ENCODE measurements around the gene PANK4.

DNA sequence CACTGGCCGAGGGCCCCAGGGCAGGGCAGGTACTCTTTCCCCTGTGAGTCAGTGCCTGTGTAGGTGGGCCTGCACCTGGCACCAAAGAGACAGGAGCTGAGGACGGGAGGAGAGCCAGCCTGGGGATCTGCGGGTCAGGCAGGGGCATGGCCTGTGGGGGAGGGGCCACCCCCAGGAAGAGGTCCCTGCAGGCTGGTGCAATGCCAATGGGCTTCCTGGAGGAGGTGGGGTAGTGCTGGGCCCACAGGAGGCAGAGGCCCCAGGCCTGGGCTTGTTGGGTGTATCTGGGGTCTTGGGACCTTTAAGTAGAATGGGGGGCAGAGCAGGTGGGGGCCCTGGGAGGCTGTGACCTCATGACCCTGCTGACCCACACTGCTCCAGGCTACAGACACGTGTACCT is 27.1 kb downstream of the PANK4 start:
- TF ChIP-seq, protein P1, sequence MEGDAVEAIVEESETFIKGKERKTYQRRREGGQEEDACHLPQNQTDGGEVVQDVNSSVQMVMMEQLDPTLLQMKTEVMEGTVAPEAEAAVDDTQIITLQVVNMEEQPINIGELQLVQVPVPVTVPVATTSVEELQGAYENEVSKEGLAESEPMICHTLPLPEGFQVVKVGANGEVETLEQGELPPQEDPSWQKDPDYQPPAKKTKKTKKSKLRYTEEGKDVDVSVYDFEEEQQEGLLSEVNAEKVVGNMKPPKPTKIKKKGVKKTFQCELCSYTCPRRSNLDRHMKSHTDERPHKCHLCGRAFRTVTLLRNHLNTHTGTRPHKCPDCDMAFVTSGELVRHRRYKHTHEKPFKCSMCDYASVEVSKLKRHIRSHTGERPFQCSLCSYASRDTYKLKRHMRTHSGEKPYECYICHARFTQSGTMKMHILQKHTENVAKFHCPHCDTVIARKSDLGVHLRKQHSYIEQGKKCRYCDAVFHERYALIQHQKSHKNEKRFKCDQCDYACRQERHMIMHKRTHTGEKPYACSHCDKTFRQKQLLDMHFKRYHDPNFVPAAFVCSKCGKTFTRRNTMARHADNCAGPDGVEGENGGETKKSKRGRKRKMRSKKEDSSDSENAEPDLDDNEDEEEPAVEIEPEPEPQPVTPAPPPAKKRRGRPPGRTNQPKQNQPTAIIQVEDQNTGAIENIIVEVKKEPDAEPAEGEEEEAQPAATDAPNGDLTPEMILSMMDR (IDR thresholded peaks at IDR 0.05; ENCODE audit: low read depth, low read length, poor library complexity, severe bottlenecking): no peak
- TF ChIP-seq EZH2phosphoT487 (IDR thresholded peaks at IDR 0.05; ENCODE audit: borderline replicate concordance, low read length): no peak

Data from DOHH2 (cell line).